Measurements from ENCODE around the gene MRPL20. TPM values are rescaled to one million over a fixed set of nuclear protein-coding genes. Genes with fewer than 3 reads are reported as not detected.
"Not testable (repeated sequence)": the region's sequence is repeated elsewhere in the genome, so short reads cannot be mapped to it uniquely, and the experiment has no call there.

Gene MRPL20
- total RNA-seq, 1 donor from 2014 or later: 96.1 TPM

- H3K79me2 ChIP-seq (ENCODE audit: low read depth): peaks cover 32% of the 10 kb centered on the region
Observed at GRCh38 chr1:1390675-1391074, 16.4 kb downstream of the MRPL20 start.

GRCh38 chr1:1388078-1388472, 19.0 kb downstream of the MRPL20 start:
- peak overlapping the region; percentile 16 for H3K4me3 Mint-ChIP-seq
- Histone ChIP-seq H3K4me1 (no peaks in the 10 kb centered on the region), H4K20me1 (ENCODE audit: low read depth) (no peaks in the 10 kb centered on the region), H3K4me3 (no peak overlapping the region), H3K79me2 (ENCODE audit: low read depth) (peaks cover 9% of the 10 kb centered on the region), H3F3A (ENCODE audit: low read depth) (peaks cover 20% of the 10 kb centered on the region), H3K27ac (no peak overlapping the region), H3K9me3 (ENCODE audit: low read depth) (no peaks in the 10 kb centered on the region), H3K36me3 (peaks cover 28% of the 10 kb centered on the region), H3K4me2 (no peak overlapping the region), H2AFZ (replicated peaks) (no peak overlapping the region), H3K27me3 (no peaks in the 10 kb centered on the region), H3K9ac (no peak overlapping the region)
- no peak for DNase-seq (ENCODE audit: low spot score)
- peaks cover 3% of the 10 kb centered on the region for H3K4me1 Mint-ChIP-seq
- H3K27ac Mint-ChIP-seq: no peak overlapping the region
- peaks cover 4% of the 10 kb centered on the region for H3K27me3 Mint-ChIP-seq (ENCODE audit: insufficient read depth, low read depth)
- no peaks in the 10 kb centered on the region for H3K9me3 Mint-ChIP-seq
- TF ChIP-seq EZH2phosphoT487 (IDR thresholded peaks at IDR 0.05) (no peak), CTCF (IDR thresholded peaks at IDR 0.05) (no peak), EZH2 (IDR thresholded peaks at IDR 0.05) (no peak)
- peaks cover 30% of the 10 kb centered on the region for H3K36me3 Mint-ChIP-seq

More at GRCh38 chr1:1390675-1391074, 16.4 kb downstream of the MRPL20 start:
- Mint-ChIP-seq H3K27me3 (ENCODE audit: insufficient read depth, low read depth) (peaks cover 2% of the 10 kb centered on the region), H3K36me3 (peaks cover 48% of the 10 kb centered on the region), H3K4me3 (no peak overlapping the region), H3K27ac (no peak overlapping the region), H3K4me1 (peaks cover 3% of the 10 kb centered on the region), H3K9me3 (no peaks in the 10 kb centered on the region)
- H4K20me1 ChIP-seq (ENCODE audit: low read depth): peaks cover 9% of the 10 kb centered on the region
- no peak overlapping the region for H3K27ac ChIP-seq
- TF ChIP-seq CTCF (IDR thresholded peaks at IDR 0.05) (no peak), EZH2phosphoT487 (IDR thresholded peaks at IDR 0.05) (no peak), EZH2 (IDR thresholded peaks at IDR 0.05) (no peak)
- H3F3A ChIP-seq (ENCODE audit: low read depth): peaks cover 27% of the 10 kb centered on the region
- peaks cover 35% of the 10 kb centered on the region for H3K36me3 ChIP-seq
- no peaks in the 10 kb centered on the region for H3K27me3 ChIP-seq
- H2AFZ ChIP-seq (replicated peaks): no peak overlapping the region
- H3K4me1 ChIP-seq: no peaks in the 10 kb centered on the region
- no peaks in the 10 kb centered on the region for H3K9me3 ChIP-seq (ENCODE audit: low read depth)
- no peak overlapping the region for H3K4me2 ChIP-seq
- no peak overlapping the region for H3K9ac ChIP-seq
- DNase-seq (ENCODE audit: low spot score): no peak
- H3K4me3 ChIP-seq: no peak overlapping the region

GRCh38 chr1:1387098-1388077, 19.7 kb downstream of the MRPL20 start:
- Histone ChIP-seq H3K79me2 (ENCODE audit: low read depth) (peaks cover 2% of the 10 kb centered on the region), H2AFZ (replicated peaks) (no peak overlapping the region), H3K27ac (no peak overlapping the region), H3F3A (ENCODE audit: low read depth) (peaks cover 14% of the 10 kb centered on the region), H3K4me2 (no peak overlapping the region), H3K27me3 (no peaks in the 10 kb centered on the region), H3K9ac (no peak overlapping the region), H4K20me1 (ENCODE audit: low read depth) (no peaks in the 10 kb centered on the region), H3K4me1 (no peaks in the 10 kb centered on the region), H3K9me3 (ENCODE audit: low read depth) (no peaks in the 10 kb centered on the region), H3K4me3 (no peak overlapping the region), H3K36me3 (peaks cover 26% of the 10 kb centered on the region)
- Mint-ChIP-seq H3K27me3 (ENCODE audit: insufficient read depth, low read depth) (peaks cover 4% of the 10 kb centered on the region), H3K9me3 (no peaks in the 10 kb centered on the region), H3K4me1 (peaks cover 3% of the 10 kb centered on the region), H3K36me3 (peaks cover 29% of the 10 kb centered on the region), H3K4me3 (peak overlapping the region; percentile 16), H3K27ac (no peak overlapping the region)
- no peak for TF ChIP-seq EZH2 (IDR thresholded peaks at IDR 0.05)
- DNase-seq (ENCODE audit: low spot score): no peak

- Histone ChIP-seq H3K27me3 (no peaks in the 10 kb centered on the region), H2AFZ (replicated peaks) (no peak overlapping the region), H3K36me3 (peaks cover 12% of the 10 kb centered on the region), H3F3A (ENCODE audit: low read depth) (peaks cover 4% of the 10 kb centered on the region), H3K4me2 (no peak overlapping the region), H3K9me3 (ENCODE audit: low read depth) (no peaks in the 10 kb centered on the region), H3K79me2 (ENCODE audit: low read depth) (no peaks in the 10 kb centered on the region), H3K9ac (no peak overlapping the region), H3K4me1 (no peaks in the 10 kb centered on the region), H3K4me3 (no peak overlapping the region), H4K20me1 (ENCODE audit: low read depth) (no peaks in the 10 kb centered on the region), H3K27ac (no peak overlapping the region)
- H3K4me1 Mint-ChIP-seq: peaks cover 3% of the 10 kb centered on the region
- no peak overlapping the region for H3K4me3 Mint-ChIP-seq
- H3K9me3 Mint-ChIP-seq: no peaks in the 10 kb centered on the region
- H3K36me3 Mint-ChIP-seq: peaks cover 22% of the 10 kb centered on the region
- DNase-seq (ENCODE audit: low spot score): no peak
- H3K27me3 Mint-ChIP-seq (ENCODE audit: insufficient read depth, low read depth): peaks cover 4% of the 10 kb centered on the region
- TF ChIP-seq EZH2 (IDR thresholded peaks at IDR 0.05) (no peak), CTCF (IDR thresholded peaks at IDR 0.05) (no peak), EZH2phosphoT487 (IDR thresholded peaks at IDR 0.05) (no peak)
- no peak overlapping the region for H3K27ac Mint-ChIP-seq
Observed at GRCh38 chr1:1385931-1386330, 21.2 kb downstream of the MRPL20 start.

- not testable (repeated sequence) for H3K27me3 Mint-ChIP-seq (ENCODE audit: insufficient read depth, low read depth); H3K27ac ChIP-seq; H4K20me1 ChIP-seq (ENCODE audit: low read depth); H3K4me2 ChIP-seq; H3K4me1 ChIP-seq; H3K9me3 Mint-ChIP-seq; DNase-seq (ENCODE audit: low spot score); H3K36me3 ChIP-seq; H3K4me3 Mint-ChIP-seq; H3K9ac ChIP-seq; H3K4me3 ChIP-seq; H3K9me3 ChIP-seq (ENCODE audit: low read depth); H2AFZ ChIP-seq (replicated peaks); H3K4me1 Mint-ChIP-seq; H3F3A ChIP-seq (ENCODE audit: low read depth); H3K79me2 ChIP-seq (ENCODE audit: low read depth); H3K27me3 ChIP-seq; H3K27ac Mint-ChIP-seq
- peaks cover 16% of the 10 kb centered on the region for H3K36me3 Mint-ChIP-seq
Observed at GRCh38 chr1:1385339-1385738, 21.8 kb downstream of the MRPL20 start.

Data from neural progenitor cell (in vitro differentiated cells).